MM.1S (cell line): ENCODE measurements around the gene AUTS2.

ENCODE experiments used
- DNase-seq: peaks from one replicate; pipeline ENCODE4 v3.0.0-alpha.2; 2015
- H2AFZ ChIP-seq: fragments of 300-600 bp; sonication (generic); 2 replicates; pipeline ENCODE4 v1.6.0; 2016; ENCODE audit warnings: antibody characterized with exemption, low read length
- H3F3A ChIP-seq: fragments of 300-600 bp; sonication (generic); 2 replicates; pipeline ENCODE4 v1.6.1; 2016; ENCODE audit warnings: mild to moderate bottlenecking, antibody characterized with exemption, low read length, moderate library complexity, mixed read lengths; ENCODE audit not compliant: insufficient read depth
- H3K27ac ChIP-seq: fragments of 300-600 bp; sonication (generic); 2 replicates; pipeline ENCODE4 v1.5.1; 2016; ENCODE audit warnings: mild to moderate bottlenecking, low read length
- H3K27me3 ChIP-seq: fragments of 300-600 bp; sonication (generic); replicated peaks from 2 replicates; pipeline ENCODE4 v1.6.0; 2016; ENCODE audit warnings: low read length; ENCODE audit not compliant: insufficient read depth
- H3K36me3 ChIP-seq: fragments of 300-600 bp; sonication (generic); replicated peaks from 2 replicates; pipeline ENCODE4 v1.6.1; 2016; ENCODE audit warnings: mild to moderate bottlenecking, low read length, mixed read lengths; ENCODE audit not compliant: insufficient read depth
- H3K4me1 ChIP-seq: fragments of 300-600 bp; sonication (generic); 2 replicates; pipeline ENCODE4 v1.6.1; 2016; ENCODE audit warnings: low read length, mixed read lengths
- H3K4me2 ChIP-seq: fragments of 300-600 bp; sonication (generic); 2 replicates; pipeline ENCODE4 v1.6.0; 2016; ENCODE audit warnings: low read depth, low read length
- H3K4me3 ChIP-seq: fragments of 300-600 bp; sonication (generic); 2 replicates; pipeline ENCODE4 v1.5.1; 2016; ENCODE audit warnings: low read length, mixed read lengths
- H3K79me2 ChIP-seq: fragments of 300-600 bp; sonication (generic); 2 replicates; pipeline ENCODE4 v1.6.1; 2016; ENCODE audit warnings: mixed run types, low read length, mixed read lengths
- H3K9ac ChIP-seq: fragments of 300-600 bp; sonication (generic); 2 replicates; pipeline ENCODE4 v1.6.1; 2016; ENCODE audit warnings: low read length, mixed read lengths
- H3K9me2 ChIP-seq: fragments of 300-600 bp; sonication (generic); replicated peaks from 2 replicates; pipeline ENCODE4 v1.6.1; 2016; ENCODE audit warnings: mild to moderate bottlenecking, low read length, mixed read lengths; ENCODE audit not compliant: insufficient read depth
- H3K9me3 ChIP-seq: fragments of 300-600 bp; sonication (generic); replicated peaks from 2 replicates; pipeline ENCODE4 v1.6.1; 2016; ENCODE audit warnings: mild to moderate bottlenecking, low read length, mixed read lengths; ENCODE audit not compliant: insufficient read depth
- H4K20me1 ChIP-seq: fragments of 300-600 bp; sonication (generic); 2 replicates; pipeline ENCODE4 v1.6.1; 2016; ENCODE audit warnings: mild to moderate bottlenecking, low read length, moderate library complexity, mixed read lengths; ENCODE audit not compliant: insufficient read depth
- CTCF ChIP-seq: fragments of 300-600 bp; sonication (generic); IDR thresholded peaks from 2 replicates; pipeline ENCODE4 v1.5.1; 2016; ENCODE audit warnings: antibody characterized with exemption, low read length, mixed read lengths
- EZH2 ChIP-seq: fragments of 300-600 bp; sonication (generic); optimal IDR thresholded peaks from 2 replicates; pipeline ENCODE3; 2017; ENCODE audit warnings: low read depth, mild to moderate bottlenecking, antibody characterized with exemption, low read length, mixed read lengths
- EZH2phosphoT487 ChIP-seq: fragments of 300-600 bp; sonication (generic); IDR thresholded peaks from 2 replicates; pipeline ENCODE4 v1.6.1; 2018; ENCODE audit warnings: antibody characterized with exemption, low read length

The AUTS2 gene

GRCh38 chr7:69656077-69656476, 57.8 kb downstream of the AUTS2 start:
- DNase-seq: no peak
- H3K27ac ChIP-seq: no peak overlapping the region
- H3K4me3 ChIP-seq: no peak overlapping the region
- H3K9me2 ChIP-seq: no peaks in the 10 kb centered on the region
- H3K9ac ChIP-seq: no peak overlapping the region
- H3K27me3 ChIP-seq: no peaks in the 10 kb centered on the region
- H3K36me3 ChIP-seq: no peaks in the 10 kb centered on the region
- H4K20me1 ChIP-seq: no peaks in the 10 kb centered on the region
- no peaks in the 10 kb centered on the region for H3K79me2 ChIP-seq
- no peaks in the 10 kb centered on the region for H3K9me3 ChIP-seq
- TF ChIP-seq EZH2 (no peak), EZH2phosphoT487 (no peak), CTCF (no peak)
- H3K4me2 ChIP-seq: no peak overlapping the region
- no peaks in the 10 kb centered on the region for H3K4me1 ChIP-seq
- no peak overlapping the region for H2AFZ ChIP-seq
- no peaks in the 10 kb centered on the region for H3F3A ChIP-seq

DNA sequence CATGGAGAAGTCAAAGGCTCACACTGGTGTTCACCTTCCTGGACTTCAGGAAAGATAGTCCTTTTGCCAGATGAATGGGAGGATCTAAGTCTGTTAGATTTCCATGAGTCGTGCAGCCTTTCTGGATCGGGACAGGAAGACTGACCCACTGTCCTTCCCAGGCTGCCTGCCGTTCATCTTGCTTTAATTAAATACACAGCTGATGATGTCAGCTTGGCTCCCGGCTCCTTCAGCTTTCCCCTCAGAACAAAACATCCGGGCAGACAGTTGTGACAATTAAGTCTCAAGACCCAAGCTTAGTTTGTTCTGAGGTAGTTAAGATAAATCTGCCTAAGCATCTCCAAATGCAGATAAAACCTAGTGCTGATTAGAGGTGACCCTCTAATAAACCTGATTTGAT, 58.6 kb downstream of the AUTS2 start:
- Histone ChIP-seq H3K27ac (no peak overlapping the region), H3K9me2 (no peaks in the 10 kb centered on the region), H3K9me3 (no peaks in the 10 kb centered on the region), H3K36me3 (no peaks in the 10 kb centered on the region), H3K79me2 (no peaks in the 10 kb centered on the region), H3K4me3 (no peak overlapping the region), H2AFZ (no peak overlapping the region), H3F3A (no peaks in the 10 kb centered on the region), H3K4me2 (no peak overlapping the region), H3K9ac (no peak overlapping the region), H3K4me1 (no peaks in the 10 kb centered on the region), H4K20me1 (no peaks in the 10 kb centered on the region), H3K27me3 (no peaks in the 10 kb centered on the region)
- TF ChIP-seq EZH2phosphoT487: no peak
- no peak for TF ChIP-seq CTCF
- TF ChIP-seq EZH2: no peak
- no peak for DNase-seq

GRCh38 chr7:69657331-69657730, 59.1 kb downstream of the AUTS2 start:
- H3K4me3 ChIP-seq: no peak overlapping the region
- no peaks in the 10 kb centered on the region for H3K79me2 ChIP-seq
- no peak overlapping the region for H3K27ac ChIP-seq
- no peaks in the 10 kb centered on the region for H3K27me3 ChIP-seq
- H3F3A ChIP-seq: no peaks in the 10 kb centered on the region
- no peak overlapping the region for H2AFZ ChIP-seq
- no peak overlapping the region for H3K4me2 ChIP-seq
- H3K9me2 ChIP-seq: no peaks in the 10 kb centered on the region
- H3K9ac ChIP-seq: no peak overlapping the region
- no peaks in the 10 kb centered on the region for H3K9me3 ChIP-seq
- H3K36me3 ChIP-seq: no peaks in the 10 kb centered on the region
- no peaks in the 10 kb centered on the region for H4K20me1 ChIP-seq
- H3K4me1 ChIP-seq: no peaks in the 10 kb centered on the region
- DNase-seq: no peak
- no peak for TF ChIP-seq EZH2
- TF ChIP-seq EZH2phosphoT487: no peak
- TF ChIP-seq CTCF: no peak
